D721Med (cell line): Measurements from ENCODE around the gene TBX15.

ENCODE experiments used
- DNase-seq: peaks from one replicate; pipeline ENCODE4 v3.0.0; 2011; ENCODE audit warnings: low spot score; ENCODE audit not compliant: insufficient read length
- FAIRE-seq: peaks from 2 replicates; lab custom pipeline; 2011; peaks lifted over from hg19 to GRCh38; lab: Jason Lieb, UNC
- CTCF ChIP-seq: IDR thresholded peaks from 2 replicates; pipeline ENCODE4 v1.5.1; 2012; ENCODE audit warnings: mild to moderate bottlenecking, control low read depth; ENCODE audit not compliant: insufficient read depth; ENCODE audit errors: missing control alignments

TBX15 gene

DNA sequence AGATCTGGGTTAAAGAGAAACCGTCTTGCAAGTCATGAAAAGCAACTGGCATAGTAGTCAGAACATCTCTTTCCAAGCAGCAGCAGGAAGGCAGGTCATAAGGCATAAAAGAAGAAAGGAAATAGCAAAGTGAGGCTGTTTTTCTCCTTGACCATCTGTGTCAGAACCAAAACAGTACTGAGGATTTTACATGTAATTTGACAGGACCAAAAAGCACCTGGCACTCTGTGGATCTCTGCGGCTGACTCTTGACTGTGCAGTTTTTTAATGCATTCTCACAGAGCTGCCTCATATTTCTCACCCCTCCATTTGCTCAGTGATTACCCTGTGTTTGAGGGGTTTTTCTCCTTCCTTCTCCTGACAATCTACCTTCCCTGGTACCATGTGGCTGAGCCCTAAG, 17.7 kb downstream of the TBX15 start:
- TF ChIP-seq CTCF = no peak
- FAIRE-seq = no peak
- no peak for DNase-seq

DNA sequence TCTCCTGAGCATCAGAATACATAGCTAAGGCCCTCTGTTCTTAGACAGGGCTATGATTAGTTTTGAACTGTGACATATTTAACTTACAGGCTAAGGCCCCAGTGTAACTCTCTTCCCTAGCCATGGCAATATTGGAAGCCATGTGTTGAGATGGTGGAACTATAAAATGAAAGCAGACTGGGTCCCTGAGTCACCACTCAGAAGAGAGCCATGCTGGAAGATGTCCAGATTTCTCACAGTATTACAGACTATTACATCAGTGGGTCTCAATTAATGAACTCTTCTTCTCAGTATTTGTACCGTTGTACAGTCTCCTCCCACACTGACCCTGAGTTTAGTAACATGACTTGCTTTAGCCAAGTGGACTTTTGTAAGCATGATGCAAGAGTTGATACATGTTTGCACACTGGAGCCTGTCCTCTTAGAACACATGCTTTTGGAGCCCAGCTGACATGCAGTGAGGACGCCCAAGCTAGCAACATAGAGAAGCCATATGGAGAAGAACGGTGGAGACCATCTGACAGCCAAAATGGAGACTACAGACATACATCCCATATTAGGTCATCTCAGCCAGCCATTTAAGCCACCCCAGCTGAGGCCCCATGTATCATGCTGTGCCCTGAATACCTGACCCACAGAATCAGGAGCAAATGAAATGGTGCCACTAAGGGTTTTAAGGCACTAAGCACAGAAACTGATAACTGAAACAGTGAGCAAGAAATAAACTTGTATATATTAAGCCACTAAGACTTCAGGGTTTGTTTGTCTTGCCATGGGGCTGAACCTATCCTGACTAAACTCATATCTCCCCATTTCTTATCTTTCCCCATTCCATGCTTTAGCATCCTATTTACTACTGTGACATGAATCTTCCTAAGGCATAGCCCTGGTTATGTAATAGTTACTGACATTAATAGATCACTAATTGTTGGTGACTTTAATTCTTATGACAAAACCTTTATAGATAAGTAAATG, 24.4 kb downstream of the TBX15 start:
- no peak for DNase-seq
- no peak for TF ChIP-seq CTCF
- FAIRE-seq = no peak

GRCh38 chr1:118963138-118963455, 25.0 kb downstream of the TBX15 start:
- FAIRE-seq (no peak), DNase-seq (no peak)
- TF ChIP-seq CTCF = no peak

DNA sequence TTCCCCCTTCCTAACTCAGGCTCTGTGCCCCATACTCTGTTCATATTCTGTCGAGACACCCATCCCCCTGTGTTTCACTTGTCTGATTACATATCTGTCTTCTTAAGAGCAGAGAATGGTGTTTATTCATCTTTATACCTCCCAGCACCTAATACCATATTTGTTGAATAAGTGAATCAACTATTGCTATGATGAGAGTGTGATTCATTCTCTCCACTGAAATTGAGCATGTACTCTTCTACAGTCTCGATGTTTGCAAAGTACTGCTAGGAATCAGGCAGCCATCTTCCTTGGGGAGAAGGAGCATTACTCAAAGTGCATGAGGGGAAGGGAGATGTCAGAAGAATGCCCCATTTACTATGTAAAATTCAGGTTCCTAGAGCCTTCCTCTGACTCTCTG, 27.0 kb downstream of the TBX15 start:
- no peak for TF ChIP-seq CTCF
- no peak for DNase-seq
- FAIRE-seq = no peak

- TF ChIP-seq CTCF = no peak
- no peak for FAIRE-seq
- DNase-seq = no peak
These were observed 27.5 kb downstream of the TBX15 start for GRCh38 chr1:118960567-118961136.

DNA sequence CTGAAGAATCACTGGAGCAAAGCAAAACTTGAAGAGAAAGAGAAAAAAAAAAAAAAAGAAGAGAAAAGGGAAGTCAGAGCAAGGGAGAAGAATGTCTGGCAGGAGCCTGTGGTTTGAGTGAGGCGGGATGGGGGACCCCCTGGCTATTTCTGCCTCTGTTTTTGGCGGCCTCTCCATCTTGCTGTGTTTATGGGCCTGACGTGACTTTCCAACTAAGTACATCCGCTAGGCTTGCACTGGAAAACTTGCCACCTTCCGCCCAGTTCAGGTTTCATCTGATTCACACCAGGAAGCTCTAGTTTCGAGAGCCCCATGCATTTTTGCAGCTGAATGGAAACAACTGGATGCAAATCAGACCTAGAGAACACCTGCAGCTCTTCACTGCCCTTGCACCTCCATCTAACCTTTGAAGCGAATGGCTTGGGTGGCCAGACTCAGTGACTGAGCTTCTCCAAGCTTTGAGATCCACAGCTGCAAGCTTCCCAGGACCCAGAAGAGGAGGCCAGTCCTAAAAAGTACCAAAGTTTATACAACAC, 28.0 kb downstream of the TBX15 start:
- TF ChIP-seq CTCF = no peak
- no peak for DNase-seq
- no peak for FAIRE-seq

DNA sequence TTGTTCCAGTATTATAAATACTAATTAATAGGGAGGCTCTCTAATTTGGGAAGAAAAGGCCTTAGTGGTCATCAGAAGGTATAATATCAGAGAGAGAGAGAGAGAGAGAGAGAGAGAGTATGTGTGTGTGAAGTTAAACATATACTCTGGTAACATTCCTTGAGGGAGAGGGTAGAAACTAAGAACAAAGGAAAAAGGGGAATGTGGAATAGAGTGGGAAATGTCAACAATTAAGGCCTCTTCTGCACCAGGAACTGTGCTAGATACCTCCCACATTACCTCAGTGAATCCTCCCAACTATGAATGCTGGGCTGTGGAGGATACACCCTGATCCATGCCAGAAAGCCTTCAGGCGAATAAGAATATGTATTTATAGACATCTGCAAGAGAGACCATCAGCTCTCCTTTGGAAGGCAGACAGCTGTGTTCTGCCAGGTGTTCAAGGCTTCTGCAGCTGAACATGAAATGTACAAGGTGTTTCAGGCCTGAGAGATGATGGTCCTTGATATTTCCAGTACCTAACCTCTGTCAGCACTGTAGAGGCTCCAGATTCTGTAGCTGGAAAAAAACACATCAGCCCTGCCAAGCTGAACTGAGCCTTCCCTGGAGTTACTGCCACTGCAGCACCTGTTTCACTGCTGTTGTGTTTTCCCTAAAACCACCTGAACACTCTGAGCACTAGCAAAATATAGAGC, 29.1 kb downstream of the TBX15 start:
- no peak for FAIRE-seq
- DNase-seq = no peak
- TF ChIP-seq CTCF = no peak
